GM06990 (cell line): ENCODE data around the gene SPON2.

Experiments used
- DNase-seq: peaks from one replicate; pipeline ENCODE4 v3.0.0-alpha.2; 2011; ENCODE audit not compliant: insufficient read length; ENCODE audit errors: extremely low read depth
- H3K27me3 ChIP-seq: replicated peaks from 2 replicates; pipeline ENCODE4 v1.6.0; 2011; ENCODE audit warnings: low read length; ENCODE audit not compliant: control insufficient read depth, insufficient read depth
- H3K36me3 ChIP-seq: 2 replicates; pipeline ENCODE4 v1.5.1; 2011; ENCODE audit warnings: low read length; ENCODE audit not compliant: control insufficient read depth, insufficient read depth
- H3K4me3 ChIP-seq: replicated peaks from 2 replicates; pipeline ENCODE4 v1.5.1; 2011; ENCODE audit warnings: low read depth, mild to moderate bottlenecking, control low read depth, low read length
- CTCF ChIP-seq: IDR thresholded peaks from 2 replicates; pipeline ENCODE4 v1.5.1; 2011; ENCODE audit warnings: low read length, control low read depth, mild to moderate bottlenecking, inconsistent platforms; ENCODE audit not compliant: insufficient read depth, poor library complexity, severe bottlenecking

Gene SPON2

DNA sequence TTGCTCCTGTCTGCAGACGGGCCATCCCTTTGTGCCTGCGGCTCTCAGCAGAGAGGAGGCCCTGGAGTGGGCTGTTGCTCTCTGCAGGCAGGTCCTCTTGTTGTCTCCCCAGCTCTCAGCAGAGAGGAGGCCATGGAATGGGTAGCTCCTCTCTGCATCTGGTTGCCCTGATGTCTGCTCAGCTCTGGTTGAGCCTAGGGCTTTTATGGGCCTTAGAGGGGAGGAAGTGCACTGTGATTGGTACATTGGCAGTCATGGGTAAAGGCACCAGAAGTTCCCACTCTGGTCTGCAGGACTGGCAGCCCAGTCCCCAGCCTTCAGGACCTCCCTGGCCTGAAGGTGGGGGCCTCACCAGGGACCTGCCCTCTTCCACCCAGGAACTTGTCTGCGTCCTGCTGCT lies 21.5 kb downstream of the SPON2 start:
- H3K4me3 ChIP-seq = no peak overlapping the region
- H3K27me3 ChIP-seq = peaks cover 3% of the 10 kb centered on the region; the same call in 1 of the 2 replicates
- no peaks in the 10 kb centered on the region for H3K36me3 ChIP-seq
- no peak for TF ChIP-seq CTCF
- no peak for DNase-seq

GRCh38 chr4:1139860-1140259 lies 32.5 kb downstream of the SPON2 start:
- TF ChIP-seq CTCF = no peak
- no peak overlapping the region for H3K4me3 ChIP-seq
- no peak for DNase-seq
- no peaks in the 10 kb centered on the region for H3K27me3 ChIP-seq
- H3K36me3 ChIP-seq = no peaks in the 10 kb centered on the region

GRCh38 chr4:1137850-1138249 lies 34.5 kb downstream of the SPON2 start:
- DNase-seq = no peak
- Histone ChIP-seq H3K4me3 (no peak overlapping the region), H3K27me3 (no peaks in the 10 kb centered on the region), H3K36me3 (no peaks in the 10 kb centered on the region)
- TF ChIP-seq CTCF = no peak

DNA sequence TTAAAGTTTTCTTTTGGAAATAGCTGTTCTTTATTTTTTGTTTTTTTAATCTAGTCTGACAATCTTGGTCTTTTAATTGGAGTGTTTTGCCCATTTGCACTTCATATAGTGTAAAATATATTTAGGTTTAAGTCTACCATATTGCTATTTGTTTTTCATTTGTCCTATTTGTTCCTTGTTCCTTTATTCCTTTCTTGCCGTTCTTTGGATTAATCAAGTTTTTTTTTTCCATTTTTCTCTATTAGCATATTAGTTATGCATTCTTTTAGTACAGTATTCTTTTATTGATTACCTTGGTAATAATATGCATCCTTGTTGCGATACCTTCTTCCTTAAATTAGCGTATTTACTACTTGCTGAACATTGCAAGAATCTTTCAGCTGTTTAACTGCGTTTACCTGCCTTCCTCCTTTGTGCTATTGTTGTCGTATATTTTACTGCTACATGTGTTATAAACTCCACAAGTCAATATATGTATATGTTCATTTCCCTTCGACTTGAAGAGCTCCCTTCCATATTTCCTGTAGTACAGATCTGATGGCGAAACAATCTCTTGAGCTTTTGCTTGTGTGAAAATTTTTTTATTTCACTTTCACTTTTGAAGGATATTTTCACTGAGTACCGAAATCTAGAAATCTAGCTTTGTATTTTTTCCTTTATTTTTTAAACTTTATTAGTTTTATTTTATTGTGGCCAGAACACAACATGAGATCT lies 35.2 kb downstream of the SPON2 start:
- peak overlapping the region; percentile 31; the same call in 1 of the 2 replicates for H3K4me3 ChIP-seq
- DNase-seq = no peak
- H3K36me3 ChIP-seq = no peaks in the 10 kb centered on the region
- no peaks in the 10 kb centered on the region for H3K27me3 ChIP-seq
- no peak for TF ChIP-seq CTCF

- H3K36me3 ChIP-seq = no peaks in the 10 kb centered on the region
- H3K4me3 ChIP-seq = no peak overlapping the region
- DNase-seq = no peak
- TF ChIP-seq CTCF = no peak
- no peaks in the 10 kb centered on the region for H3K27me3 ChIP-seq
Observed at GRCh38 chr4:1136048-1136447, 36.3 kb downstream of the SPON2 start.

DNA sequence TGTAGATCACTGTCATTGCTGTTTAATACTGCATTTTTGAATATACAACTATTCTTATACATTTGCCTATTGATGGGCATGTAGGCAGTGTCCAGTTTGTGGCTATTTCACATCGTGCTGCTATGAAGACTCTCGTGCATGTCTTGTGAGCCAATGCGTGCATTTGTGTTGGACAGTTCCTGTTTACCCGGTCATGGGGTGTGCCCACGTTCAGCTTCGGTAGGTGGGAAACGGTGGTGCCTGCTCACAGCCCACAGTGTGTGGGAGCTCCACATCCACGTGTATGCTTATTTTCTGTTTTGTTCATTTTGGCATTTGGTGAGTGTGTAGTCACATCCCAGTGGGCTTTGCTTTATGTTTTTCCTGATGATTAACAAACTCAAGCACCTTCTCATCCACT lies 39.4 kb downstream of the SPON2 start:
- no peaks in the 10 kb centered on the region for H3K36me3 ChIP-seq

More for the DNA sequence above, 39.4 kb downstream of the SPON2 start:
- no peak for TF ChIP-seq CTCF
- H3K4me3 ChIP-seq = no peak overlapping the region
- DNase-seq = no peak
- H3K27me3 ChIP-seq = no peaks in the 10 kb centered on the region; the same call in 1 of the 2 replicates
